Activated CD4-positive, alpha-beta T cell treated with anti-CD3 and anti-CD28 coated beads for 48 hours (primary cell): ENCODE data around the gene CALY.
"Not testable (repeated sequence)": the region's sequence is repeated elsewhere in the genome, so short reads cannot be mapped to it uniquely, and the experiment has no call there.

Experiments
- DNase-seq: peaks from one replicate; pipeline ENCODE4 v3.0.0-alpha.2; 2020

Gene CALY

GRCh38 chr10:133327651-133328357 lies 8.9 kb downstream of the CALY start:
- DNase-seq = no peak

- DNase-seq = no peak
Observed at GRCh38 chr10:133326745-133327650, 9.7 kb downstream of the CALY start.

GRCh38 chr10:133326223-133326551 lies 10.5 kb downstream of the CALY start:
- no peak for DNase-seq

- DNase-seq = no peak
Observed at GRCh38 chr10:133325440-133326222, 11.1 kb downstream of the CALY start.

- DNase-seq = no peak
Observed at GRCh38 chr10:133324857-133325260, 11.8 kb downstream of the CALY start.

- peak; percentile 79 for DNase-seq
Observed at GRCh38 chr10:133324198-133324792, 12.4 kb downstream of the CALY start.

- DNase-seq = not testable (repeated sequence)
Observed at GRCh38 chr10:133322064-133322709, 14.5 kb downstream of the CALY start.

- not testable (repeated sequence) for DNase-seq
Observed at GRCh38 chr10:133320852-133321422, 15.8 kb downstream of the CALY start.

- DNase-seq = peak; percentile 81
Observed at GRCh38 chr10:133318494-133319127, 18.1 kb downstream of the CALY start.

- DNase-seq = no peak
Observed at GRCh38 chr10:133316732-133317131, 20.0 kb downstream of the CALY start.

GRCh38 chr10:133316266-133316665 lies 20.4 kb downstream of the CALY start:
- DNase-seq = no peak

GRCh38 chr10:133315847-133316246 lies 20.8 kb downstream of the CALY start:
- DNase-seq = no peak

- no peak for DNase-seq
Observed at GRCh38 chr10:133314911-133315310, 21.8 kb downstream of the CALY start.

GRCh38 chr10:133313192-133313591 lies 23.5 kb downstream of the CALY start:
- DNase-seq = no peak

GRCh38 chr10:133312769-133313145 lies 23.9 kb downstream of the CALY start:
- DNase-seq = no peak

- DNase-seq = no peak
Observed at GRCh38 chr10:133312016-133312768, 24.5 kb downstream of the CALY start.

- no peak for DNase-seq
Observed at GRCh38 chr10:133311570-133311969, 25.1 kb downstream of the CALY start.

GRCh38 chr10:133310789-133311188 lies 25.9 kb downstream of the CALY start:
- DNase-seq = no peak

- no peak for DNase-seq
Observed at GRCh38 chr10:133310399-133310755, 26.3 kb downstream of the CALY start.

- DNase-seq = no peak
Observed at GRCh38 chr10:133309720-133310398, 26.8 kb downstream of the CALY start.
